GM21576 (cell line): Measurements from ENCODE around the gene SLC25A39.
"Not testable (repeated sequence)": the region's sequence is repeated elsewhere in the genome, so short reads cannot be mapped to it uniquely, and the experiment has no call there.

Experiments
- ATAC-seq: cut with Tn5 transposase; IDR thresholded peaks from one replicate; pipeline ENCODE4 v1.9.1; 2021; ENCODE audit warnings: mild to moderate bottlenecking, moderate library complexity; ENCODE audit not compliant: unreplicated experiment

The SLC25A39 gene

DNA sequence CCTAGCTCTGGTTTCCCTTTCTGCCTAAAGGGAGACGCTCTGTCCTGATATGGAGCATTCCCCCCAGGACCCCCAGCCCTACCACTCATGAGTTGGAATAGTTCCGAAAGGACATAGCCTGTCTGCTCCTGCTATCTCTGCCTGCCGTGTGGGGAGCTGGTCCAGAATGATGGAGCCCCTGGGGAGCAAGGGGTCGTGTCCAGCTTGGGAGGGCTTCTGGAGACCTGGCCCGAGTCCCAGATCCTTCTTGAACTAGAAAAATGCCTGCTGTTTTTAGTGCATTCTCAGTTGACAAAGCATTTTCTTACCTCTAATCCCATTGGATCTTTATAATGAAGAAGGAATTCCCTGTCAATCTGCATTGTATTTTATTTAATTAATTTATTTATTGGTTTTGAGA, 11.3 kb upstream of the SLC25A39 start:
- ATAC-seq, result no peak

DNA sequence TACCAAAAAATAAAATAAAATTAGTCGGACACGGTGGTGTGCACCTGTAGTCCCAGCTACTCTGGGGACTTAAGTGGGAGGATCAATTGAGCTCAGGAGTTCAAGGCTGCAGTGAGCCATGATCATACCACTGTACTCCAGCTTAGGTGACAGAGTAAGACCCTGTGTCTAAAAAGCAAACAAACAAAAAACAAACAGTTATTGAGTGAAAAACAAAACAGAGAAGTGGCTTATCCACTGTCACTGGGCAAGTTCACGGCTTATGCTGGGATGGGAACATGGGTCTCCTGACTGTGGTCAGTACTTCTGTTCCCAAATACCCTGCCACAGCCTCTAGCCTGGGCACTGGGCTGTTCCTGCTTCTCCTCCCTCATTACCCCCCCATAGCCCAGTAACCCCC, 10.9 kb upstream of the SLC25A39 start:
- ATAC-seq, result no peak

DNA sequence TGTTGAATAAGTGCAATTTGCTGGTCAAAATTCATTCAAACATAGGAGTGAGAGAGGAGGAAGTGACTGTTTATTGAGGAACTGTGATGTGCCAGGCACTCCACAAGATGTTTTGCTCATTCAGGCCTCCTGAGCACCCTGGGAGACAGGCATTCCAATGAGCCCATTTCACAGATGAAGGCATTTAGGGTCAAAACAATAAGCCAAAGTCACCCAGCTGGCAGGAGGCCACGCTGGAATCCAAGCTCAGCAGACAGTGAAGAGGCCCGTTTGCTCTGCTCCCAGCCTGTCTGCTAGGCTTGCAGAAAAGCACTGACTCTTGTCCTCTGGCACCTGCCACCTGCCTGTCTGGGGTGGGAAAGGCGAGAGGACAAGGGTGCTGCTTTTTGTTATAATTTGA, 10.1 kb upstream of the SLC25A39 start:
- no peak for ATAC-seq

DNA sequence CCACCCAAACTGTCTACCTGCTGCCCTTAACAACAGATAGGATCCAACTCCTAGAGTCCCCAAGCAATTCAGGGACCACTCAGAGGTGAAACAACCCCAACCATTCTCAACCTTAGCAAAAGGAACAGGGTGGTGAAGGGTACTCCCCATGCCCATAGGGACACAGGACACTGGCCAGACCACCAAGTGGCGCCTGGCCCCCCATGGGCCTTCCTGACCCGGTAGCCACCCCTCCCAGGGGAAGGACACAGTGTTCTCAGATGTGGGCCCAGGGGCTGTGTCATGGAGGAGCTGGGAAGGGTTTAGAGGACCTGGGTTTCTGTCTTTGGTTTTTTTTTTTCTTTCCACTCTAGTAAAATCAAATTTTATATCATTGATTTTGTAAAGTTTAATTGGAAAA, 9.7 kb upstream of the SLC25A39 start:
- ATAC-seq, result no peak

DNA sequence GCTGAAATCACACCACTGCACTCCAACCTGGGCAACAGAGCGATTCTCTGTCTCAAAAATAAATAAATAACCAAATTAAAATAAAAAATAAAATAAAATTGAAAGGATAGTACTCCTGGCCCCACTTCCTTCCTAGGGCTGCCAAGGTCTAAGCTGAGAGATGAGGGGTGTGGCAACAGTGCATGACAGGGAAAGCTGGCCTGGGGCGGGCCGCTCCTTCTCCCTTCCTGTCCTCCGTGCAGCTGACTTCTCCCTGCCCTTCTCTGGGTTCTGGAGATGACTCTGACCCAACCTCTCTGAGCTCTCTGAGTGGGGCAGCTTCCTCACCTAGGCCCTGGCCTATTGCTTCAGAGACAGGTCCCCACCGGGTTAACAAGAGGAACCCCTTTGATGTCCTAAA, 8.7 kb upstream of the SLC25A39 start:
- no peak for ATAC-seq

DNA sequence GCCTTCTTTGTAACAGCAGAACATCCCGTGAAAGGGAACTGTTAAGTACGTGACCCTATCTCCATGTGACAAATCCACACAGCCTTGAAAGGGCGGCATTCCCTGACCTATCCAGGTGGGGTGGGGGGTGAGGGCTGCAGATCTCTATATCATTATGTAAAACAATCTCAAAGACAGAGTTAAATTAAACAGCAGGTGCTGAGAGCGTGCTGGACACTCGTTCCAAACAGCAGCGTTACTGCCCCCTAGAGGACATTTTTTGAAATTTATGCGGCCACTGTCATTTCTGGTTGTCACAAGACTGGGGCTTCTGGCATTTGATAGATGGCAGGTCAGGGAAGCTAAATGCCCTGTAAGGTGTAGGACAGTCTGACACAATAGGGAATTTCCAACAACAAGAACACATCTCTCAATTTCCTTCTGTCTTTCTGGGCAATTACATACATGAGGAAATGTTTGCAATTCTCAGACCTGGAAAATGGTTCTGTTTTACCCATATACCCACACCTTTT, 6.7 kb upstream of the SLC25A39 start:
- no peak for ATAC-seq

DNA sequence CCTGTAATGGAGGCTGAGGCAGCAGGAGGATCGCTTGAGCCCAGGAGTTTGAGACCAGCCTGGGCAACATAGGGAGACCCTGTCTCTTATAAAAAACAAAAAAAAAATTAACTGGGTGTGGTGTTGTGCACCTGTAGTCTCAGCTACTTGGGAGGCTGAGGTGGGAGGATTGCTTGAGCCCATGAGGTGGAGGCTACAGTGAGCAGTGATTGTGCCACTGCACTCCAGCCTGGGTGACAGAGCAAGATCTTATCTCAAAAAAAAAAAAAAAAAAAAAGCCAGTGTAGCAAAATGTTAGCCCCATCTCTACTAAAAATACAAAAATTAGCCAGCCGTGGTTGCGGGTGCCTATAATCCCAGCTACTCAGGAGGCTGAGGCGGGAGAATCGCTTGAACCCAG, 5.6 kb upstream of the SLC25A39 start:
- not testable (repeated sequence) for ATAC-seq

DNA sequence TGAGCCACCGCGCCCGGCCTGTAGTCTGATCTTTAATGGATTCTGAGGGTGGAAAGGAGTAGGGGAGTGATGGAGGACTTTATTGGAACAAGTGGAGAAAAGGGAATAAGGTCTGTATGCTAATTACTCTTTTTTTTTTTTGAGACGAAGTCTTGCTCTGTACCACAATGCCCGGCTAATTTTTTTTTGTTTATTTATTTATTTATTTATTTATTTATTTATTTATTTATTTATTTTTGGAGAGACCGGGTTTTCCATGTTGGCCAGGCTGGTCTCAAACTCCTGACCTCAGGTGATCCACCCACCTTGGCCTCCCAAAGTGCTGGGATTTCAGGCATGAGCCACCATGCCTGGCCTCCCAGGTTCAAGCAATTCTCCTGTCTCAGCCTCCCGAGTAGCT, 4.9 kb upstream of the SLC25A39 start:
- not testable (repeated sequence) for ATAC-seq

DNA sequence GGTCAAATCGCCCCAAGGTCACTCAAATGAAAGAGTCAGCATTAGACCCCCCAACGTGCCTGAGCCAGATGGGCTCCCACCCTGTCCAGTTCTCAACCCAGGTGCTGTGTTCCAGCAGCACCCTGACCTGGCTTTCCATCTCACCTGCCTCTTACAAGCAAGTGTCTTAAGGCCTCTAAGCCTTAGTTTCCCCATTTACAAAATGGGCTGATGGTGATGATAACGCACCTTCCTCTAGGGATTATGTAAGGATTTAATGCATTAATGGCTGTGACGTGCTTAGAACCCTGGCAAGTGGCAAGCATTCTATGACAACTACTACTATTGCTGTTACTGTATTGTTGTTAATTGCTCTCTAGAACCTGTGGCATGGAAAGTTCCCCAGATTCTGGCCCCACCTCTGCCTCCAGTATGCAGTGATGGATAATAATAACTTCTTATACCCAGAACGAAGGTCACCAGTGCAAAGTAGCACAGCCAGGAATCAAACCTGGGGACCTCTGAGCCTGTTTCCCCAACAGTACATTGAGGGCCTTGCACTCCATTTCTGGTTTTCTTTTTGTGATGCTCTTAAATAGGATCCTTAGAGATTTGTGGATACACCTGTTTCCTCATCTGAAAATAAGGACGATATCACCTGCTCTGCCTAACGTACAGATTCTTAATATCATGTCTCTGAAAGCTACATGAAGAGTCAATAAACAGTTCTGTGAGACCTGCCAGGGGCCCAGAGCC, 3.3 kb upstream of the SLC25A39 start:
- ATAC-seq, result no peak

DNA sequence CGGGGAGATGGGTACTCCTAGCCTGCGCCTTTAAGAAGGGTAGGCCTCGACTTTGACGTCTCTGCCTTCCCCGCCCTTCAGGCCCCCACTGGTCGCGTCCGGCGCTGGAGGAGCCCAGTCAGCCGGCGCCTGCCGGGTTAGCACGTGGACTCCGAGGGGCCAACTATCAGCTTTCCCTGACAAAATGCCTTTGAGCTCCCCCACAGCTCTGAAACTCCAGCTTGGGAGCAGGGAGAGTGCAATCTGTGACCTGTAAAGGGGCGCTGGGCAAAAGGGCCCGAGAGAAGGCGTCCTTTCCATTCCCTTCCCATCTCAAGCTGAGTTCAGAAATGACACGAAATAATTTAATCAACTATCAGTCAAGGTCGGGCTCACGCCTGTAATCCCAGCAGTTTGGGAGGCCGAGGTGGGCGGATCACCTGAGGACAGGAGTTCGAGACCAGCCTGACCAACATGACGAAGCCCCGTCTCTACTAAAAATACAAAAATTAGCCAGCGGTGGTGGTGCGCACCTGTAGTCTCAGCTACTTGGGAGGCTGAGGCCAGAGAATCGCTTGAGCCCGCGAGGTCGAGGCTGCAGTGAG, 2.3 kb upstream of the SLC25A39 start:
- no peak for ATAC-seq

DNA sequence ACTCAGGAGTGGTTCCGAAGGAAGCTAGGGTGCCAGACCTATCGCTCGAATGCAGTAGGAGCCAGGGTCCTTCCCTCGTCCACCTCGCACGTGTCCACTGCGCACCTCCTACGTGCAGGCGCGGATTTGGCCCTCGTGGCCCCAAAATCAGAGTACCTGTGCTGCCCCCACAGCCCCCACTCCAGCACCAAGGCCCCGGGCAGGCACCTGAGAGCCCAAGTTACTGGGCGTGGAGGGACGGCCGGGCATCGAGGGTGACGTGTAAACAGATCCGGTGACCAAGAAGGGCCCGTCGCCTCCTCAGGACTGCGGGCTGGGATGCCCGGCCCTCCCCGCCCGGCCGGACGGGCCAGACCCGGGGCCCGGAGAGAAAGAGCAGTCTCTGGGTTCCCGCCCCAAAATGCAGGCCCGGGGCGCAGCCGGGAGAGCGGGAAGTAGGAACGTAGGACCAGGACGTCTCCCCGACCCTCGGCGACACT, 492 bp downstream of the SLC25A39 start:
- no peak for ATAC-seq

DNA sequence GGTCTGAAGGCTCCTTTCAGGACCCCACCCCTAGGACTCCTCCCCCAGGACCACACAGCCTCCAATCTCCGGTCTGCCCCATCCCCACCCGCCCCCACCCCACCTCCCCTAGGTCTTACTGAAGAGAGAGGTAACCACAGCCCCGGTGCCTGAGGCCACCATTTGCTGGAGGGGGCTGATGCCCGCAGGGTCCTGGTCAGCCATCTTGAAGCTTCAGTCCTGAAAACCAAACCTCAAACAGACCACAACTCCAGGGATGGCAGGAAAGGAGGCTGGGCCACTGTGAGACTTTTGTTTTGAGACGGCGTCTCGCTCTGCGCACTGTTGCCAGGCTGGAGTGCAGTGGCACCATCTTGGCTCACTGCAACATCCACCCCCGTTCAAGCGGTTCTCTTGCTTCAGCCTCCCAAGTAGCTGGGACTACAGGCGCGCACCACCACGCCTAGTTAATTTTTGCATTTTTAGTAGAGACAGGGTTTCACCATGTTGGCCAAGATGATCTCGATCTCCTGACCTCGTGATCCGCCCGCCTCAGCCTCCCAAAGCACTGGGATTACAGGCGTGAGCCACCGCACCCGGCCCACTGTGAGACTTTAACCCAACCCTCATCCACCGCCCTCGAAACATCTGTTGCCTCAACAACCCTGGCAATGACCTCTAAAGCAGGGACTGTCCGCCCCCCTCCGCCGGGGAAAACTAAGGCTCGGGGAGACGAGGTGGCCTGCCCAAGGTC, 1.1 kb downstream of the SLC25A39 start:
- no peak for ATAC-seq

DNA sequence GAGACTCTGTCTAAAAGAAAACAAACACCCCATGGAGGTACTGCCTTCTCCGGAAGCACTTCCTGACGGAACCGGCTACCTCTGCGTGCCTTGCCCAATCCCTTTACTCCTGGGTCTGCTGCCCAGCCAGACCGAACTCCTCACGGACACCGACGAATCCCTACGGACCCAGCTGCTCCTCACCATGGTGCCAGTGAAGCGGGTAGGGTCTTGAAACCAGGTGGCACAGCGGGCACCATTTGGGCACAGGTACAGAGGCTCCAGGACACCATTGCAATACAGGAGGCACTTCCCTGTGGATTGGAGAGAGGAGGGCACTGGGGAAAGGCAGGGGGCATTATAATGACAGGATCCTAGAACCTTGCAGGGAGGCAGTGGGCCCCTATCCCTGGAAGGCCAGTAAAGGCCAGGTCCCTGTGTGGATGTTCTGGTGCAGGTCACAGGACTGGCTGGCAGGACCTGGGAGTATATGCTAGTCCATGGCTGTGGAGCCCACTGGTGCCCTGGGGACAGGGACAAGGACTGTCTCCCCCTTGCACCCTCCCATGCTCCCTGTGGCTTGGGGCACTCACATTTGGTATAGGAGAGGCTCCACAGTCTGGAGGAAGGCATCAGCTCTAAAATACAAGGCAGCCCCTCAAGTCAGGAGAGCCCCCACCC, 2.3 kb downstream of the SLC25A39 start:
- ATAC-seq, result no peak

DNA sequence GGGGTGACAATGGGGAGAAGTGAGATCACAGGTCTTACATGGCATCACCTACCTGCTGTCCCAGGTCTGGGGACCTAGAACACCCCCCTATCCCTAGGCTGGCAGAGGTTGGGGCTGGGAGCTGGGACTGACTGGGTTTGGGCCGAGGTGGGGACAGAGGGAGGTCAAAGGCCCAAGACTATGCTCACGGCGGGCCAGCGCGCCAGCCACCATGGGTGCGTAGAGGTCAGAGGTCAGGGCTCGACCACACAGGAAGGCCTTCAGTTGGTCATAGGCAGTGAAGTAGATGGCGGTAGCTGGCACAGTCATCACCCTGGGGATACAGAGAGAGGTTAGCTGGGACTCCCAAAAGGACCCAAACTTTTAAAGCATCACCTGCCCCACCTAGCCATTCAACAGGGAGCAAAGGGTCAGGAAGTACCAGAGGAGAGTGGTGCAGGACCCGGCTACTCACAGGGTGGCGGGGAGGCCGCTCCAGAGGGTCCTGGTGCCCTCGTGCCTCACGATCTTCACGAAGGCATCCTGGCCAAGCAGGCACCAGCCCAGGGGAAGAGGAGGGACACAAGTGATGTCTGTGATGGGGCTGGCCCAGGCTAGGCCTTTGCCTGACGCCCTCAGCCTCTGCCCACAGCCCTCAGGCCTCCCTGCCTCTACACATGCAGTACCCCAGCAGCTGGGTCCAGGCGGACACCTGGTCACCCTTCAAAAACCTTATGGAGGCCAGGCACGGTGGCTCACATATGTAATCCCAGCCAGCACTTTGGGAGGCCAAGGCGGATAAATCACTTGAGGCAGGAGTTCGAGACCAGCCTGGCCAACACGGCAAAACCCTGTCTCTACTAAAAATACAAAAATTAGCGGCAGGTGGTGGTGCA, 3.1 kb downstream of the SLC25A39 start:
- ATAC-seq, result no peak

DNA sequence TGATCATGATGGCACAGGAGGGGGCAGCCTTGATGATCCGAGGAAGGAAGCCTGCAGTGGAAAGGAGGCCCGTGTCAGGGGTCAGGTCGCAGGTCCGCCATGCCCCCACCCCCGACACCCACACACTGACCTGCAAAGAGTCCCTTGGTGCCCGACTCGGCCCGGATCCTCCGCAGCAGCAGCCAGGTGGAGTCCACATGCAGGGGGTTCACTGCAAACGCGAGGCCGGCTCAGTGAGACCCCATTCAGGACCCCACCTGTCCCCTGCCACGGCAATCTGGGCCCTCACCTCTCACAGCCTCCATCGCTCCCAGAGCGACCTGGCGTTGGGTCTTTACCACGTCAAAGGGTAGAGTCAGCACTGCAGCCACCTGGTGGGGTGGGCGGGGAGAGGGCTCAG, 4.6 kb downstream of the SLC25A39 start:
- no peak for ATAC-seq

DNA sequence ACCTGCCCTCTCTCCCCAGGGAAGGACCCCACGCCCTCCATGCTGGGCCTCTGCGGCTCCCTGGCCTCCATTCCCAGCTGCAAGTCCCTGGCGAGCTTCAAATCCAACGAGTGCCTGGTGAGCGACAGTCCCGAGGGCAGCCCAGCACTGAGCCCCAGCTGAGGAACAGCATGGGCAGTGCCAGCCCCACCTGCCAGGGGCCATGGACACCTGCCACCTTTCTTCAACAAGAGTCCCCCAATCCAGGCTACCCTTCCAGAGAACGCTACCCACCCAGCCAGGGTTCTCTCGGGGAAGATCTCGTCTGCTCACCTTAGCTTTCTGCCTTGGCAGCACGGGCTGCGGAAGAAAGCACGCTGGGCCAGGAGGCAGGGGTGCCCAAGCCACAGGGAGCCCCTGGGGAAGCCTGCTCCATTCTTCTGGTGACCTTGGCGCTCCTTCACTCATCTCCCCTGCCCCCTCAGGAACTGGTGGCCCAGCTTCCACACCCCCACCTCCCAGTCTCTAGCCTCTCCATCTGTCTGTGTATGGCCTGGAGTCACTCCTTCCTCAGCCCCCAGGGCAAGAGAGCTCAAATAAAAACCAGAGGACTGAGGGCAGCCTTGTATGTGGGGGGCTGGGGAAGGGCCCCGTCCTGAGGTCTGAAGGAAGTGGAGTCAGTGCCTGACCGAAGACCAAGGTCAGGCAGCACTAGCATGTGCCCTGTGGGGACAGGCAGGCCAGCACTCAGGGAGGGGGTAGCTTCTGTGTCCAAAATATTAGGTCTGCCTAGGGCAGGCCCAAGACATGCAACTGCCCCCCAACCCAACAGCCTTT, 6.3 kb downstream of the SLC25A39 start:
- ATAC-seq, result no peak

DNA sequence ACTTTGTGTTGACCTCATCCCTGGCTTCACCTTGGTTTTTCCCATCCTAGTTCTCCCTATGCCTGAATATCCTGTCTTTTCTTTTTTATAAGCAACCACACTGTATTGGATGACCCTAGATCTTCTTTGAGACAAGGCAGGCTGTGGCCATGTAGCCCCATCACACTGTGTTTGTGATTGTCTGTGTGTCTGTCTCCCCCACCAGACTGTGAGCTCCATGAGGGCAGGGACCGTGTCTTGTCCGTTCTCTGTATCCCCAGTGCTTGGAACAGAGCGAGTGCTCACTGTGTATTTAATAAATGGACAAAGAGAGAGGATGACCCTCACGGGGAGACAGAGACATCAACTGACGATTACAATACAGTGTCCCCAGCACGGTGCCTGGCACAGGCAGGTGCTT, 7.1 kb downstream of the SLC25A39 start:
- ATAC-seq, result no peak

DNA sequence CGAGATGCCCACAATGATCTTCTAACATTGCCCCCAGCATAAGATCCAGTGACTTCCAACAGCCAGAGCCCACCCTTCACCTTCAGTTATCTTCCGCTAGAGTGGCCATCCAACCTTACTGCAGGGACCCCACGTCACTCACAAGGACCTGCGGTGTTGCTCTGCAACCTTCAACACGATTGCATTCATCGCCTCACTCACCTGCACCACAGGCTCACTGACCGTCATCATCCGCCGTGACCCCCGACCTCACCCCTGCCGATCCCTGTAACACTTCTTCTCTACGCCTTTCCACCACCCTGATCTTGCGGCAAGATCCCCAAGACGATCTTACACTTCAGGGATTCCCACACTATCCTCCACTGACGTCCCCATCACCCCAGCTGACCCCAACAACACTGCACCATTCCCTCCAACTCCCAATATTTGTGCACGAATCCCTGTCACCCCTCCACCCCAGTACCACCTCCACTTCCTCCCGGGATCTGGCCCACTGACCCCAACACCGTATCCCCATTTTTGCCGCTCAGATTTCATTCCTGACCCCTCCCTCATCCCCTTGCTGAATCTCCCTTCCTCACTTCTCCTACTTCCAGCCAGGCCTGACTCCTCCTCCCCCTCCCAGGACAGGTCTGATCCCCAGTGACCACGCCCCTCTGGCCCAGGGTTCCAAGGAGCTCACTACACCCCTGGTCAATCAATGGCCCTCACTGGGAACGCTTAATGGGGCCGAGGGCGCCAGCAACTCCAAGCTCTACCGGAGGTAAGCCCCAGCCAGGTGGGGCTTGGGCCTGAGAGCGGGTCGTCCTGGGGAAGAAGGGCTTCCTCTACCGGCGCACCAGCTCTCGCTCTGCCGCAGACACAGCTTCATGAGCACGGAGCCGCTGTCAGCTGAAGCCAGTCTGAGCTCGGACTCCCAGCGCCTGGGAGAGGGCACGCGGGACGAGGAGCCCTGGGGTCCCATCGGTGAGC, 8.6 kb downstream of the SLC25A39 start:
- ATAC-seq, result no peak
